HG03060 (cell line): ENCODE results near the gene CMTM4.
"Not testable (repeated sequence)": the region's sequence is repeated elsewhere in the genome, so short reads cannot be mapped to it uniquely, and the experiment has no call there.

Source experiments
- ATAC-seq: cut with Tn5 transposase; IDR thresholded peaks from one replicate; pipeline ENCODE4 v1.9.1; 2021; ENCODE audit warnings: low read depth, moderate number of reproducible peaks; ENCODE audit not compliant: unreplicated experiment

Gene CMTM4

DNA sequence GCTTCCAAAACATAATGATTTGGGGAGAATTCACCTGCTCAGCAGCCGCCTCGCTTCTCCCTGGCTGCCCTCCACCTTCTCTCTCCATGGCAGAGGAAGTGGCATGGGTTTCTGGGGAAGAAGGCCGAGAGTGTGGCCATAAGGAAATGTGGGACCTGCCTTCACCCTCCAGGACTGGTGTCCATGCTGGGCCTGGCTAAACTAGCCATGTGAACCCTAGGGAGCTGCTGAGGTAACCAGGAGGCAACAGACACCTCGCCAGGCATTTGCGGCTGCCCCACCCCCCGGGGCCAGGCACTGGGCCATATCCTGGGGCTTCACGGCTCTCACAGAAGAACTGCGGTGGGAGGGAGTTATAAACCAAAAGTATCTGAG lies 9.9 kb upstream of the CMTM4 start:
- no peak for ATAC-seq

DNA sequence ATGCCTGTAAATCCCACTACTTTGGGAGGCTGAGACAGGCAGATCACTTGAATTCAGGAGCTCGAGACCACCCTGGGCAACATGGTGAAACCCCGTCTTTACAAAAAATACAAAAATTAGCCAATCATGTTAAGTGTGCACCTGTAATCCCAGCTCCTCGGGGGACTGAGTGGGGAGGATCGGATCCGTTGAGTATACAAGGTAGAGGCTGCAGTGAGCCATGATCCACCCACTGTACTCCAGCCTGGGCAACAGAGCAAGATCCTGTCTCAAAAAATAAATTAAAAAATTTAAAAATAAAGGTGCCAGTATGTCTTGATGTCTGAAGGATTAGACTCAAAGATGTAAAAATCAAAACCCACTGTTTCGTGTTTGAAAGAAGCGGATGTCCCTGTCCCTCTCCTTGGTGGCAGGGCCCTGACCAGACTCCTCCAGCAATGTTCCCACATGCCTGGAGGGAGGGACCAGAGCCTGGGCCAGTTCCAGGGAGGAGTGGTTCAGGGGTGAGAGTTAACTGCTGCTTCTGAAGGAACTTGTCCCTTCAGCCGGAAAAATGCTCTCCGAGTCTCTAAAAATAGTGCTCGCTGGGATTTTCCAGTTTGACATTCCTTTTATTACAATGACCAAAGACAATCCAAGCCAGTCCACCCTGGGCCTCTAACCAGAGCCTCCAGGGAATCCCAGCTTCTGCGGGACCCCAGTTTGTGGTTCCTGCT lies 9.4 kb upstream of the CMTM4 start:
- no peak for ATAC-seq

DNA sequence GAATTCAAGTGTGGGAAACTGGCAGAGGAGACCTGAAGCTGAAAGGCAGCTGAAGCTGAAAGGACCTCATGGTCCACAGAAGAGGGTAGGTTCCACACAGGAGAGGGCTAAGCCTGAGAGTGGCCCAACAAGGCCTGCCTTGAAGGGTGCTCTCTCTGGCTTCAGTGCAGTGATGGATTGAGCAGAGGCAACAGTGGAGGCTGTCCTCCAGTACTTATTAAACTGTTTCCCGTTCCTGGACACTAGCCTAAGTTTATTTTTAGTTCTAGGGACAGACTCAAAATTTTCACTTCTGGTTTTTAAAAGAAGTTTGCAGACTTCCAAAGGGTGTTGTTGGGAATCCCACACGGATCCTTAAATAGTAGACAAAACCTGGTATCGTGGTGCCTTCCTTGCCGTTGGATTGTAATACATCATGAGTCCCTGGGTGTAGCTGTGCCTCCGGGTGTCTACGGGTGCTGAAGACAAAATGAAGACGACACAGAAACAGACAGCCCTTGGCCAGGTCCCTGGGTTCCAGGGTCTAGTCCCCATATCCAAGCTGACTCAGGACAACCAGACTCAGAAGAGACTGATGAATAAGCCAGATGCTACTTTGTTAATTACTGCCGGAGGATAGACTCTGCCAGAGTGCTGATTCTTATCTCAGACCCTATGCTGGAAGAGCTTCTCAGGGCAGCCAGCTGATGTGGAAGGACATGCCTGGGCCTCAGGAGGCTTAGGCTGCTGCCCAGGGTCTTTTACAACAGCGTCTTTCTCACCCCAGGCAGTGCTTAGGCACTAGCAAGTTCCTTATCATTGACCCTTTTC lies 7.1 kb upstream of the CMTM4 start:
- ATAC-seq = no peak

DNA sequence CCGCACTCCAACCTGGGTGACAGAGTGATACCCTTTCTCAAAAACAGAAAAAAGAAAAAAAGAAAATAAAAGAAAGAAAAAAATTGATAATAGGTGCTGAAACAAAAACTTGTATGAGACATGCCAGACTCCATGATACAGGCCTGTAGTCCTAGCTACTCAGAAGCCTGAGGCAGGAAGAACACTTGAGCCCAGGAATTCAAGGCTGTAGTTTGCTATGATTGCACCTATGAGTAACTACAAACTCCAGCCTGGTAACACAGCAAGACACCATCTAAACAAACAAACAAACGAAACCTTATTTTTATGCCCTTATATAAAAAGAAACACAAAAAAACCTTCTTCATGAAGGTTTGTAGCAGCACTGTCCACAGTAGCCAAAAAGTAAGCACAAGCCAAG lies 5.0 kb upstream of the CMTM4 start:
- ATAC-seq = no peak

DNA sequence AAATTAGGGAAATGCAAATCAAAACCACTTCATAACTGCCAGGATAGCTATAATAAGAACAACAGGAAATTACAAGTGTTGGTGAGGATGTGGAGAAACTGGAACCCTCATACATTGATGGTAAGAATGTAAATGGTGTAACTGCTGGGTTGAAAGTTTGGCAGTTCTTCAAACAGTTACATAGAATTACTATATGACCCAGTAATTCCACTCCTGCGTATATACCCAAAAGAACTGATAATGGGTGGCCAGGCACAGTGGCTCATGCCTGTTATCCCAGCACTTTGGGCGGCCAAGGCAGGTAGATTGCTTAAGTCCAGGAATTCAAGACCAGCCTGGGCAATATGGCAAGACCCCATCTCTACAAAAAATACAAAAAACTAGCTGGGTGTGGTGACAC lies 4.5 kb upstream of the CMTM4 start:
- ATAC-seq = no peak

- no peak for ATAC-seq
These were observed 3.4 kb upstream of the CMTM4 start for GRCh38 chr16:66699898-66700297.

DNA sequence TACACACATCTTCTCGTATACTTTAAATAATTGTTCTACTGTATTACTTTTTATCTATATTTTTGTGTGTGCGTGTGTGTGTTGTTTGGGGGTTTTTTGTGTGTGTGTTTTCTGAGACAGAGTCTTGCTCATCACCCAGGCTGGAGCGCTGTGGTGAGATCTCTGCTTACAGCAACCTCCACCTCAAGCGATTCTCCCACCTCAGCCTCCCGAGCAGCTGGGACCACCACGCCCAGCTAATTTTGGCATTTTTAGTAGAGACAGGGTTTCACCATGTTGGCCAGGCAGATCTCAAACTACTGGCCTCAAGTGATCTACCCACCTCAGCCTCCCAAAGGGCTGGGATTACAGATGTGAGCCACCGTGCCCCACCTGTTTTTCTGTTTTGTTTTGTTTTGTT lies 1.5 kb upstream of the CMTM4 start:
- ATAC-seq = no peak

DNA sequence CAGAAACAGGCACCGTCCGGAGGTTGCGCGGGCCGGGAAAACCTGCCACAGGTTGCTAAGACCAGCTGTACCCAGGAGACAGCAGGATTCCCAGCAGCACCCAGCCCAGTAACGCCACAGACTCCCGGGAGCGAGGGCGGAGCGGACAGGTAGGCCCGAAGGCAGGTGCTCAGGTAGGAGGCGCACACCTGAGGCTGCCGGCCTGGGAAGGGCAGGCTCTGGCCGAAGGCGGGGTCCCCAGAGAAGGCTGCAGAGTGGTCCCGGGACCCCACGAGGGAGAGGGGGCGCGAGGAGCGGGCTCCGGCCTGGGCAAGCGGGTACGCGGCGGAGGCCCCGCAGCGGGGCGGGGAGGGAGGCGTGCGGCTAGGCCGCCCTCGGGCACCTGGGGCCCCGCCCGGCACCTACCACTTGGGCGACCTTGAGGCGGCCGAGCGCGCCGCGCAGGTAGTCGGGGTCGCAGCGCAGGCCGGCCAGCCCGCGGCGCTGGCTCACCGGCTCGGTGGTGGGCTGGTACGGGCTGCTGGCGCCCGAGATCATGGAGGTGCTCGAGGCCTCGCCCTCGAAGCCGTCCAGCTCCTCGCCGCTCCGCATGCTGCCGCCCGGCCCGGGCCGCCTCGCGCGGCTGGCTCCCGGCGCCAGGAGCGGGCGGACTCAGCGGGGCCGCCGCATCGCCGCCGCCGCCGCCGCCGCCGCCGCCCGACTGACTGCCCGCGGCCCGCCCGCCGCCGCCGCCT lies 441 bp downstream of the CMTM4 start:
- no peak for ATAC-seq

- ATAC-seq = no peak
These were observed 1.0 kb downstream of the CMTM4 start for GRCh38 chr16:66695471-66695934.

DNA sequence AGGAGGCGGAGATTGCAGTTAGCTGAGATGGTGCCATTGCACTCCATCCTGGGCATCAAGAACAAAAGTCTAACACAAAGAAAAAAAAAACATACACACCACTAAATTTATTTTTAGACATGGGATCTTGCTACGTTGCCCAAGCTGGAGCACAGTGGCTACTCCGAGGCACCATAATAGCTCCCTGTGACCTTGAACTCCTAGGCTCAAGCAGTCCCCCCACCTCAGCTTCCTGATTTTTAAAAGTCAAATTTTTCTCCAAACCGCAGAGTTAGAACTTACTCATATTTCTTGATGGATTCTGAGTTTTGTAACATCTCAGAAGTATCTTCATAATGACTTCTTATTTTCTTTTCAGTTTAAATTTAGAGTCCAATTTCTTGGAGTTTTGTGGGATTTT lies 3.4 kb downstream of the CMTM4 start:
- no peak for ATAC-seq

GRCh38 chr16:66692341-66692740 lies 4.2 kb downstream of the CMTM4 start:
- no peak for ATAC-seq

DNA sequence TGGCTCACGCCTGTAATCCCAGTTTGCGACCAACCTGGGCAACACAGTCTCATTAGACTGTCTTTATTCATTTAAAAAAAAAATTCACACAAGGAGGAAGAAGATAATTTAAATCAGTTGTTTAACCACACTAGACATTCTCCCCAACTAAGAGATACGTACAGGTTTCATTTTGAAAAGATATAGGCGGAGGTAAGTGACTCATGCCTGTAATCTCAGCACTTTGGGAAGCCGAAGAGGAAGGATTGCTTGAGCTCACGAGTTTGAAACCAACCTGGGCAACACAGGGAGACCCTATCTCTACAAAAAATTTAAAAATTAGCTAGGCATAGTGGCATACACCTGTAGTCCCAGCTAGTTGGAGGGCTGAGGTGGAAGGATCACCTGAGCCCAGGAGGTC lies 5.3 kb downstream of the CMTM4 start:
- no peak for ATAC-seq

DNA sequence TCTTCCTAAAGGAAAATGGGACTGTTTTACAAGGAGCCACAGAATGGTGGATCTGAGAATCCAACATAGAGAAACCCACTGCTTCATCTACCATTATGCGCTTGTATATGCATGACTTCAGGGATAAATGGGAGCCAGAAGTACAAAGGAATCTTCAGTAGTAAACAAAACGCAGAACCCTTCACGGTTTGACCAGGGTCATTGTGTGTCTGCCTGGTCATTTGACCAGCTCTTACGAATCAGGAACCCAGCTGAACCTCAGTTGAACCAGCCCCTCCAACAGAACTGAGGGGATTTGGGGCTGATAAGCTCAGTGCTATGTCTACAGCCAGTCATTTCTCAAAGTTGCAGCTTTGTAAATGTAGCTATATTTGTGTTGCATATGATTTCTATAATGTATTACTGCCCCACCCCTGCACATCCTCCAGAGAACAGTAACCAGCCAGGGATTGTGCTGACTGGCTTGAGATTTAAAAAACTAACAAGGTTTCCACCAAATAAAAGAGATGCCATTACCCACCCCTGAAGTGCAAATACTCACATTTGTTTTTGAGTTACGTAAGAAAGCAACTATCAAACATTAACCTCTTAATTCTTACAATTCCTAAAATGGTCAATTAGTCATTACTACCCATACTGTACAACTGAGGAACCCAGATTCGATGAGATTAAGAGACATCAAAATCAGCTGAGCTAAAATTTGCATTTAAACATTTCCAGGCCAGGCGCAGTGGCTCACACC lies 6.3 kb downstream of the CMTM4 start:
- ATAC-seq = no peak

DNA sequence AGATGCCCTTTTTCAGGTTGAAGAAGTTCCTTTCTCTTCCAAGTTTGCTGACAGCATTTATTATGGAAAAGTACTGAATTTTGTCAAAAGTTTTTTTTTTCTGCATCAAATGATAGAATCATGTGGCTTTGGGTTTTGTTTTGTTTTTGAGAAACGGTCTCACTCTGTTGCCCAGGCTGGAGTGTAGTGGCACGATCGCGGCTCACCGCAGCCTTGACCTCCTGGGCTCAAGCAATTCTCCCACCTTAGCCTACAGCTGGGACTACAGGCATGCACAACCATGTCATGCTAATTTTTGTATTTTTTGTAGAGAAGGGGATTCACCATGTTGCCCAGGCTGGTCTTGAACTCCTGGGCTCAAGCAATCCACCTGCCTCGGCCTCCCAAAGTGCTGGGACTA lies 7.3 kb downstream of the CMTM4 start:
- no peak for ATAC-seq

DNA sequence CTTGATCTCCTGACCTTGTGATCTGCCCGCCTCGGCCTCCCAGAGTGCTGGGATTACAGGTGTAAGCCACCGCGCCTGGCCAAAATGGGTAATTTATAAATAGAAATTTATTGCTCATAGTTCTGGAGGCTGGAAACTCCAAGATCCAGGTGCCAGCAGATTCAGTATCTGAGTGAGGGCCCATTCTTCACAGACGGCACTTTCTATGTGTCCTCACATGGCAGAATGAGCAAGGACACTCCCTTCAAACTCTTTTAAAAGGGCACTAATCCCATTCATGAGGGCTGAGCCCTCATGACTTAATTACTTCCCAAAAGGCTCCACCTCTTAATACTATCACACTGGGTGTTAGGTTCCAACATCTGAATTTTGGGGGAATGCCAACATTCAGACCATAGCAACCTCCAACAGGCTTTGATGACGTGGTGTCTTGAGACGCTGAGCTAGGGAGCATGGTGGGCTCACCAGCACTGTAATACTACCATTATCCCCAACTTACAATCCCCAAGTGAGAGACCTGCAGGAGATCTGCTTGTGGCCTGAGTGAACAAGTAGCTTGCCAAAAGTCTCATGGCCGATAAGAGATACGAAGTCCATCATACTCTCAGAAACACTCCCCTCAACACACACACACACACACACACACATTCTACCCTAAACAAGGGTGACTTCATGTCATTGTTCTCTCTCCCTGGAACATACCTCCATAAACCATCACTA lies 8.5 kb downstream of the CMTM4 start:
- no peak for ATAC-seq

- ATAC-seq = not testable (repeated sequence)
These were observed 10.9 kb downstream of the CMTM4 start for GRCh38 chr16:66685501-66686115.

GRCh38 chr16:66682271-66682670 lies 14.3 kb downstream of the CMTM4 start:
- no peak for ATAC-seq

DNA sequence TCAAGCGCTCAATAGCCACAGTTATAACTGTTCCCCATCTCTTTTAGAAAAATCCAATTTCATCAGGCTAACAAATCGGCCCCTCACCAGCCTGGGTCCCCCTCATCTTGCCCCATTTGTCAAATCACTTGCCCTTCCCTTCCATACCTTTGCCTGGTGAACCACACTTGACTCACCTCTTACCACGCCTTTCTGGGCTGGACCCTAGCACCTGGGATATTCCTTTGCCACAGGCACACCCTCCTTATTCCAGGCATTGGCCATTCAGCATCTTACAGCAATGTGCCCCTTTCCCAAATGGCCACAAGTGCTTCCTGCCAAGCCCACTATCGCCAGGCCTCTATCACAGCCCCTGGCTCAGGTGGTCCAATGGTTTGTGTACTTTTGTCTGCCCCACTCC lies 14.9 kb downstream of the CMTM4 start:
- no peak for ATAC-seq

- ATAC-seq = no peak
These were observed 18.2 kb downstream of the CMTM4 start for GRCh38 chr16:66678337-66678736.

GRCh38 chr16:66677836-66678235 lies 18.7 kb downstream of the CMTM4 start:
- ATAC-seq = no peak
